H1 (cell line): ENCODE data around the gene PPM1L. TPM values are rescaled to one million over a fixed set of nuclear protein-coding genes. Genes with fewer than 3 reads are reported as not detected.

Experiments
- BACH1 ChIP-seq: IDR thresholded peaks from 2 replicates; pipeline ENCODE4 v1.6.1; 2012; ENCODE audit warnings: low read length, improper control_type of control experiment
- CHD2 ChIP-seq: IDR thresholded peaks from 2 replicates; pipeline ENCODE4 v1.6.1; 2012; ENCODE audit warnings: low read length, improper control_type of control experiment
- CREB1 ChIP-seq: IDR thresholded peaks from 2 replicates; pipeline ENCODE4 v1.6.1; 2012; ENCODE audit warnings: inconsistent platforms
- EZH2 ChIP-seq: fragments of 200-600 bp; sonication (generic); IDR thresholded peaks from 2 replicates; pipeline ENCODE4 v1.7.1; 2012; ENCODE audit warnings: low read depth, mild to moderate bottlenecking, moderate library complexity, low read length, inconsistent platforms; ENCODE audit not compliant: severe bottlenecking
- FOSL1 ChIP-seq: IDR thresholded peaks from 2 replicates; pipeline ENCODE4 v1.6.1; 2011; ENCODE audit warnings: mild to moderate bottlenecking, low read depth, low read length, moderate library complexity; ENCODE audit not compliant: insufficient read depth
- HDAC6 ChIP-seq: IDR thresholded peaks from one replicate; pipeline ENCODE4 v1.7.1; 2012; ENCODE audit warnings: low read depth, mild to moderate bottlenecking, inconsistent platforms, low read length, moderate library complexity
- JUN ChIP-seq: IDR thresholded peaks from 2 replicates; pipeline ENCODE4 v1.6.1; 2011; ENCODE audit warnings: low read depth, mild to moderate bottlenecking, improper control_type of control experiment, low read length
- MAFK ChIP-seq: IDR thresholded peaks from 2 replicates; pipeline ENCODE4 v1.6.1; 2012; ENCODE audit warnings: low read depth, mild to moderate bottlenecking, improper control_type of control experiment, low read length
- NANOG ChIP-seq: IDR thresholded peaks from 2 replicates; pipeline ENCODE4 v1.6.1; 2011; ENCODE audit warnings: low read length, low read depth, mild to moderate bottlenecking, inconsistent platforms; ENCODE audit not compliant: insufficient read depth, poor library complexity, severe bottlenecking
- POLR2A ChIP-seq, 2 experiments: IDR thresholded peaks; 1 replicate in 1 of 2; 2 replicates in 1 of 2; pipeline ENCODE4 v1.6.1; 2011; ENCODE audit warnings: low read depth in 2 of 2, low read length in 2 of 2, mild to moderate bottlenecking in 2 of 2; ENCODE audit errors: control extremely low read depth in 1 of 2
- TBP ChIP-seq: IDR thresholded peaks from 2 replicates; pipeline ENCODE4 v1.6.1; 2011; ENCODE audit warnings: low read depth, low read length, improper control_type of control experiment
- polyA plus RNA-seq, 7 experiments: library from polyadenylated mRNA; depleted of rRNA in 3 of 7; stranded (reverse) in 5 of 7; unstranded in 2 of 7; fragments of >200 nt in 5 of 7; fragments of 200-250 nt in 2 of 7; gene quantifications; 1 replicate in 5 of 7; 2 replicates in 1 of 7; 4 replicates in 1 of 7; pipeline versions ENCODE4 v1.2.1 to v1.2.3, GENCODE V29; 2011 to 2013; ENCODE audit warnings: missing spikeins in 2 of 7, mixed read lengths in 2 of 7
- total RNA-seq: library from RNA; stranded (reverse); fragmentation: NEBNext Ultra II Directional; extraction: Animal tissue kit (Norgen Biotek cat#: 25700); gene quantifications from 2 replicates; pipeline ENCODE4 v1.2.1, GENCODE V29; 2021
- TF ChIP-seq, protein P1 (sequence below): IDR thresholded peaks from 2 replicates; pipeline ENCODE4 v1.6.1; 2012; ENCODE audit warnings: inconsistent platforms

Gene PPM1L
- total and polyA plus RNA-seq, 2 of the 8 experiments (the other 6 are each of a cell fraction or from before 2014, with no cell fraction given) = 2.8 to 18.1 TPM

DNA sequence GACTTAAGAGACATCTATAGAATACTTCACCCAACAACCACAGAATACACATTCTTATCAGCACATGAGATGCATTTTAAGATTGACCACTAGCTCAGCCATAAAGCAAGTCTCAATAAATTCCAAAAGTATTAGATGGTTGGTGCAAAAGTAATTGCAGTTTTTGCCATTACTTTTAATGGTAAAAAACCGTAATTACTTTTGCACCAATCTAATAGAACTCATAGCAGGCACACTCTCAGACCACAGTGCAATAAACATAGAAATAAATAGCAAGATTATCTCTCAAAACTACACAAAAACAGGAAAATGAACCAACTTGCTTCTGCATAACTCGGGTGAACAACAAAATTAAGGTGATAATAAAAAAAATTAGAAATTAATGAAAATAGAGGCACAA is 33.7 kb upstream of the PPM1L start (continued):
- TF ChIP-seq TBP = no peak
- TF ChIP-seq NANOG = no peak
- no peak for TF ChIP-seq EZH2
- no peak for TF ChIP-seq CHD2
- TF ChIP-seq JUN = no peak
- no peak for TF ChIP-seq BACH1
- TF ChIP-seq, protein P1, sequence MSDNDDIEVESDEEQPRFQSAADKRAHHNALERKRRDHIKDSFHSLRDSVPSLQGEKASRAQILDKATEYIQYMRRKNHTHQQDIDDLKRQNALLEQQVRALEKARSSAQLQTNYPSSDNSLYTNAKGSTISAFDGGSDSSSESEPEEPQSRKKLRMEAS = no peak
- no peak for TF ChIP-seq POLR2A (IDR thresholded peaks at IDR 0.05; ENCODE audit: control extremely low read depth in 1 of 2, low read depth in 2 of 2, low read length in 2 of 2)
- TF ChIP-seq HDAC6 = no peak
- no peak for TF ChIP-seq FOSL1
- no peak for TF ChIP-seq MAFK
- no peak for TF ChIP-seq CREB1
